Spleen (tissue), 7 donors: ENCODE data around the gene MEGF6.

Experiments used
- POLR2A ChIP-seq, 3 donors: fragments of 450-650 bp; IDR thresholded peaks; one replicate each; pipeline ENCODE4 v1.5.1; 2017; ENCODE audit warnings: antibody characterized with exemption in 3 of 3, mild to moderate bottlenecking in 1 of 3
- POLR2AphosphoS5 ChIP-seq, 3 donors: sonication (generic); formaldehyde crosslinking; IDR thresholded peaks; one replicate each; pipeline ENCODE4 v1.5.1; 2017; ENCODE audit warnings: antibody characterized with exemption in 3 of 3
- TF ChIP-seq, protein P1 (sequence below), 11 experiments: fragments of 200-600 bp in 7 of 11; fragments of 450-650 bp in 4 of 11; sonication (generic) in 4 of 11; IDR thresholded peaks in 8 of 11; conservative IDR thresholded peaks in 3 of 11; 1 replicate in 7 of 11; 2 replicates in 4 of 11; pipeline versions ENCODE4 v1.4.0 to v1.8.0; 2016 to 2021; ENCODE audit warnings: antibody characterized with exemption in 11 of 11, inconsistent platforms in 4 of 11, mild to moderate bottlenecking in 1 of 11
- donor health status: DM: no; HTN: no; CAD: no; lungs with moderate emphysema.
- donor health status: DM: no; HTN: no; CAD: no.
- donor health status: DM: no; HTN: no; CAD: no.

DNA sequence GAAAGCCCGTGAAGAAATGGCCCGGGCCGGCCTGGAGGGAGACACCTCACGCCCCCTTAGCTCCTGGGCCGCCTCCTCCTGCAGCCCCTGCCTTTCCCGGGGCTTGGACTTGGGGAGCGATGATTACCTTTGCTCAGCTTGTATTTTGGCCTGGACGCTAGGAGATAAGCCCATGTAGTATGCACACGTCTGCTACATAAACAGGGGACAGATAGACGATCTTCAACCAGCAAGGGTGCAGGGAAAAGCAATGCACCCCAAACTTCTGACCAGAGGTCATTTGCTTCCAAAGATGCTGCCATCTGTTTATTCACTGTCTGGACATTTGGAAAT lies 41.9 kb upstream of the MEGF6 start:
- TF ChIP-seq, protein P1, sequence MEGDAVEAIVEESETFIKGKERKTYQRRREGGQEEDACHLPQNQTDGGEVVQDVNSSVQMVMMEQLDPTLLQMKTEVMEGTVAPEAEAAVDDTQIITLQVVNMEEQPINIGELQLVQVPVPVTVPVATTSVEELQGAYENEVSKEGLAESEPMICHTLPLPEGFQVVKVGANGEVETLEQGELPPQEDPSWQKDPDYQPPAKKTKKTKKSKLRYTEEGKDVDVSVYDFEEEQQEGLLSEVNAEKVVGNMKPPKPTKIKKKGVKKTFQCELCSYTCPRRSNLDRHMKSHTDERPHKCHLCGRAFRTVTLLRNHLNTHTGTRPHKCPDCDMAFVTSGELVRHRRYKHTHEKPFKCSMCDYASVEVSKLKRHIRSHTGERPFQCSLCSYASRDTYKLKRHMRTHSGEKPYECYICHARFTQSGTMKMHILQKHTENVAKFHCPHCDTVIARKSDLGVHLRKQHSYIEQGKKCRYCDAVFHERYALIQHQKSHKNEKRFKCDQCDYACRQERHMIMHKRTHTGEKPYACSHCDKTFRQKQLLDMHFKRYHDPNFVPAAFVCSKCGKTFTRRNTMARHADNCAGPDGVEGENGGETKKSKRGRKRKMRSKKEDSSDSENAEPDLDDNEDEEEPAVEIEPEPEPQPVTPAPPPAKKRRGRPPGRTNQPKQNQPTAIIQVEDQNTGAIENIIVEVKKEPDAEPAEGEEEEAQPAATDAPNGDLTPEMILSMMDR (IDR thresholded peaks at IDR 0.05 in 8 of 11, conservative IDR thresholded peaks at IDR 0.05 in 3 of 11), result no peak
- no peak for TF ChIP-seq POLR2A (IDR thresholded peaks at IDR 0.05)
- no peak for TF ChIP-seq POLR2AphosphoS5 (IDR thresholded peaks at IDR 0.05)
